DND-41 (cell line): ENCODE measurements around the gene SPACA7.

ENCODE experiments used
- EZH2 ChIP-seq: IDR thresholded peaks from 3 replicates; pipeline ENCODE4 v1.6.1; 2012; ENCODE audit warnings: borderline replicate concordance, low read depth, mild to moderate bottlenecking, moderate library complexity, low read length, inconsistent platforms; ENCODE audit not compliant: severe bottlenecking
- TF ChIP-seq, protein P1 (sequence below): IDR thresholded peaks from 2 replicates; pipeline ENCODE4 v1.5.1; 2012; ENCODE audit warnings: borderline replicate concordance, low read length, moderate library complexity, mild to moderate bottlenecking; ENCODE audit not compliant: poor library complexity, severe bottlenecking; ENCODE audit errors: extremely low read depth

DNA sequence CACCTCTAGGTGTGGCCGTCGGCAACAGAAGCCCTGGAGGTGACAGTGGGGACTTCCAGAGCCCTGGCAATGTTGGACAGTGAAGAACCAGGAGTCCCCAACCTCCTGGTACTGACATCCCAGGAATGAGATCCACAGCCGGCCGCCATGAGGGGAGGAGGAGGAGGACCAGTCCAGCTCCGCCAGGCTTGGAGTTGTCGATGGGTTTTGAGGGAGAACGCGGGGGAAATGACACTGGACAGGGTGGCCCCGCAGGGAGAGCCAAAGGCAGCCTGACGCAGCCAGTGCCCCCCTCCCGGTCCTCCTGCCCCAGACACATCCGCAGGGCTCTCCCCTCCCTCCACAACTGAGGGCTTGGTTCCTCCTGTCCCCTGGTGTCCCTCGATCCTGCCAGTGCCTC lies 57.9 kb downstream of the SPACA7 start:
- TF ChIP-seq, protein P1, sequence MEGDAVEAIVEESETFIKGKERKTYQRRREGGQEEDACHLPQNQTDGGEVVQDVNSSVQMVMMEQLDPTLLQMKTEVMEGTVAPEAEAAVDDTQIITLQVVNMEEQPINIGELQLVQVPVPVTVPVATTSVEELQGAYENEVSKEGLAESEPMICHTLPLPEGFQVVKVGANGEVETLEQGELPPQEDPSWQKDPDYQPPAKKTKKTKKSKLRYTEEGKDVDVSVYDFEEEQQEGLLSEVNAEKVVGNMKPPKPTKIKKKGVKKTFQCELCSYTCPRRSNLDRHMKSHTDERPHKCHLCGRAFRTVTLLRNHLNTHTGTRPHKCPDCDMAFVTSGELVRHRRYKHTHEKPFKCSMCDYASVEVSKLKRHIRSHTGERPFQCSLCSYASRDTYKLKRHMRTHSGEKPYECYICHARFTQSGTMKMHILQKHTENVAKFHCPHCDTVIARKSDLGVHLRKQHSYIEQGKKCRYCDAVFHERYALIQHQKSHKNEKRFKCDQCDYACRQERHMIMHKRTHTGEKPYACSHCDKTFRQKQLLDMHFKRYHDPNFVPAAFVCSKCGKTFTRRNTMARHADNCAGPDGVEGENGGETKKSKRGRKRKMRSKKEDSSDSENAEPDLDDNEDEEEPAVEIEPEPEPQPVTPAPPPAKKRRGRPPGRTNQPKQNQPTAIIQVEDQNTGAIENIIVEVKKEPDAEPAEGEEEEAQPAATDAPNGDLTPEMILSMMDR = no peak
- TF ChIP-seq EZH2 = no peak
